IMR-90 (cell line): ENCODE measurements around the gene NEK5. TPM values are rescaled to one million over a fixed set of nuclear protein-coding genes. Genes with fewer than 3 reads are reported as not detected.
A peak's percentile ranks its signal among the peaks of the same experiment; 100 is the strongest.

Source experiments
- ATAC-seq: fragments of 200-7000 bp; cut with Tn5 transposase; 2 replicates; pipeline ENCODE4 v1.9.1; 2020; ENCODE audit warnings: low read depth, mild to moderate bottlenecking, moderate library complexity
- BruUV-seq: library from RNA; stranded (reverse); fragments of 400-500 nt; replicated peaks from 2 replicates; lab custom pipeline; 2021; lab: Mats Ljungman, UMichigan
- CTCF ChIA-PET: fragments of 300-600 bp; formaldehyde crosslinking; extraction: SDS; loops from one replicate; lab custom pipeline; 2021; ENCODE audit warnings: antibody characterized with exemption; lab: Yijun Ruan, JAX
- POLR2A ChIA-PET: fragments of 300-600 bp; sonication (Branson Sonifier 250); formaldehyde crosslinking; loops from one replicate; lab custom pipeline; 2022; ENCODE audit warnings: antibody characterized with exemption; ENCODE audit not compliant: unreplicated experiment; lab: Charles Lee
- DNase-seq: peaks from one replicate; pipeline ENCODE4 v3.0.0; 2013
- H2AFZ ChIP-seq: replicated peaks from 2 replicates; pipeline ENCODE3; 2013; ENCODE audit warnings: low read length, mild to moderate bottlenecking; ENCODE audit not compliant: poor library complexity
- H2AK5ac ChIP-seq: 2 replicates; pipeline ENCODE4 v1.6.1; 2013; ENCODE audit warnings: low read depth, low read length, inconsistent platforms
- H2AK9ac ChIP-seq: replicated peaks from 2 replicates; pipeline ENCODE3; 2013; ENCODE audit warnings: mild to moderate bottlenecking, low read depth, low read length, moderate library complexity; ENCODE audit not compliant: poor library complexity
- H2BK120ac ChIP-seq: 2 replicates; pipeline ENCODE4 v1.6.1; 2013; ENCODE audit warnings: low read depth, low read length, inconsistent platforms
- H2BK15ac ChIP-seq: 3 replicates; pipeline ENCODE4 v1.6.1; 2013; ENCODE audit warnings: low read depth, low read length, inconsistent platforms
- H2BK20ac ChIP-seq: 2 replicates; pipeline ENCODE4 v1.6.1; 2013; ENCODE audit warnings: low read depth, mild to moderate bottlenecking, inconsistent platforms, low read length, moderate library complexity
- H2BK5ac ChIP-seq: 2 replicates; pipeline ENCODE4 v1.6.1; 2013; ENCODE audit warnings: mild to moderate bottlenecking, low read depth, low read length, inconsistent platforms; ENCODE audit not compliant: poor library complexity, severe bottlenecking
- H3K14ac ChIP-seq: replicated peaks from 2 replicates; pipeline ENCODE4 v1.6.1; 2013; ENCODE audit warnings: low read depth, low read length, inconsistent platforms
- H3K18ac ChIP-seq: 2 replicates; pipeline ENCODE4 v1.6.1; 2013; ENCODE audit warnings: low read depth, low read length, control low read depth
- H3K23ac ChIP-seq: 2 replicates; pipeline ENCODE4 v1.6.1; 2013; ENCODE audit warnings: low read depth, low read length, inconsistent platforms
- H3K27ac ChIP-seq: 2 replicates; pipeline ENCODE4 v1.5.1; 2013; ENCODE audit warnings: mild to moderate bottlenecking, control low read depth, low read length; ENCODE audit not compliant: insufficient read depth
- H3K27me3 ChIP-seq: 2 replicates; pipeline ENCODE4 v1.6.1; 2013; ENCODE audit warnings: low read length; ENCODE audit not compliant: control insufficient read depth, insufficient read depth
- H3K36me3 ChIP-seq: 2 replicates; pipeline ENCODE4 v1.6.1; 2013; ENCODE audit warnings: low read length, mixed read lengths; ENCODE audit not compliant: control insufficient read depth, insufficient read depth
- H3K4ac ChIP-seq: 2 replicates; pipeline ENCODE4 v1.6.1; 2013; ENCODE audit warnings: low read depth, low read length, inconsistent platforms
- H3K4me1 ChIP-seq: 2 replicates; pipeline ENCODE4 v1.6.1; 2013; ENCODE audit warnings: low read length, mixed read lengths; ENCODE audit not compliant: control insufficient read depth, insufficient read depth
- H3K4me2 ChIP-seq: 2 replicates; pipeline ENCODE4 v1.6.1; 2013; ENCODE audit warnings: low read depth, mild to moderate bottlenecking, control low read depth, low read length, moderate library complexity
- H3K4me3 ChIP-seq: 2 replicates; pipeline ENCODE4 v1.5.1; 2013; ENCODE audit warnings: low read depth, mild to moderate bottlenecking, control low read depth, low read length, moderate library complexity; ENCODE audit not compliant: insufficient read depth
- H3K56ac ChIP-seq: 2 replicates; pipeline ENCODE4 v1.6.1; 2013; ENCODE audit warnings: low read length, inconsistent platforms; ENCODE audit not compliant: insufficient read depth; ENCODE audit errors: extremely low read depth
- H3K79me1 ChIP-seq, 2 experiments: 2 replicates each; pipeline ENCODE4 v1.6.1; 2013; ENCODE audit warnings: low read length in 2 of 2, inconsistent platforms in 1 of 2, low read depth in 1 of 2
- H3K9ac ChIP-seq: 2 replicates; pipeline ENCODE4 v1.6.1; 2013; ENCODE audit warnings: low read depth, low read length, control low read depth
- H3K9me1 ChIP-seq: 2 replicates; pipeline ENCODE4 v1.6.1; 2013; ENCODE audit warnings: low read length, inconsistent platforms; ENCODE audit not compliant: insufficient read depth
- H3K9me3 ChIP-seq: 2 replicates; pipeline ENCODE4 v1.6.1; 2013; ENCODE audit warnings: low read length; ENCODE audit not compliant: control insufficient read depth, insufficient read depth
- H4K20me1 ChIP-seq: 2 replicates; pipeline ENCODE4 v1.6.1; 2013; ENCODE audit warnings: low read length, inconsistent platforms; ENCODE audit not compliant: insufficient read depth
- H4K5ac ChIP-seq: 2 replicates; pipeline ENCODE4 v1.6.1; 2013; ENCODE audit warnings: mild to moderate bottlenecking, low read depth, low read length, control low read depth
- H4K8ac ChIP-seq, 2 experiments: 2 replicates each; pipeline ENCODE4 v1.6.1; 2013; ENCODE audit warnings: low read depth in 2 of 2, low read length in 2 of 2, control low read depth in 1 of 2, inconsistent platforms in 1 of 2
- H4K91ac ChIP-seq: 2 replicates; pipeline ENCODE4 v1.6.1; 2013; ENCODE audit warnings: low read depth, low read length, inconsistent platforms; ENCODE audit not compliant: insufficient read depth
- BHLHE40 ChIP-seq: fragments of 150-350 bp; IDR thresholded peaks from 2 replicates; pipeline ENCODE4 v1.6.1; 2016; ENCODE audit warnings: mild to moderate bottlenecking, low read depth, low read length
- CEBPB ChIP-seq: IDR thresholded peaks from 2 replicates; pipeline ENCODE4 v1.6.1; 2012; ENCODE audit warnings: low read depth, low read length, improper control_type of control experiment
- CHD1 ChIP-seq: IDR thresholded peaks from 2 replicates; pipeline ENCODE4 v1.6.1; 2012; ENCODE audit warnings: low read depth, low read length, improper control_type of control experiment
- CTCF ChIP-seq: conservative IDR thresholded peaks from 2 replicates; pipeline ENCODE4 v1.5.1; 2012; ENCODE audit warnings: mild to moderate bottlenecking, low read depth, low read length, improper control_type of control experiment
- ELK1 ChIP-seq: fragments of 150-350 bp; IDR thresholded peaks from 2 replicates; pipeline ENCODE4 v1.6.1; 2016; ENCODE audit warnings: low read depth, mild to moderate bottlenecking, low read length, moderate library complexity, borderline replicate concordance
- FOS ChIP-seq: fragments of 150-350 bp; IDR thresholded peaks from 2 replicates; pipeline ENCODE4 v1.6.1; 2016; ENCODE audit warnings: low read depth, low read length
- MAFK ChIP-seq: IDR thresholded peaks from 2 replicates; pipeline ENCODE4 v1.6.1; 2012; ENCODE audit warnings: low read depth, low read length, improper control_type of control experiment
- MAZ ChIP-seq: IDR thresholded peaks from 2 replicates; pipeline ENCODE4 v1.6.1; 2012; ENCODE audit warnings: low read depth, mild to moderate bottlenecking, low read length, improper control_type of control experiment, moderate library complexity, borderline replicate concordance
- MXI1 ChIP-seq: IDR thresholded peaks from 2 replicates; pipeline ENCODE4 v1.6.1; 2012; ENCODE audit warnings: low read depth, mild to moderate bottlenecking, low read length, moderate library complexity, borderline replicate concordance
- NFE2L2 ChIP-seq: fragments of 150-350 bp; IDR thresholded peaks from 2 replicates; pipeline ENCODE4 v1.6.1; 2016; ENCODE audit warnings: low read depth, mild to moderate bottlenecking, low read length
- POLR2A ChIP-seq: IDR thresholded peaks from 2 replicates; pipeline ENCODE4 v1.6.1; 2012; ENCODE audit warnings: mild to moderate bottlenecking, low read depth, low read length
- RAD21 ChIP-seq: IDR thresholded peaks from 2 replicates; pipeline ENCODE4 v1.6.1; 2012; ENCODE audit warnings: low read length, improper control_type of control experiment
- RCOR1 ChIP-seq: IDR thresholded peaks from 2 replicates; pipeline ENCODE4 v1.6.1; 2012; ENCODE audit warnings: mild to moderate bottlenecking, low read length, improper control_type of control experiment; ENCODE audit not compliant: insufficient replicate concordance
- RFX5 ChIP-seq: IDR thresholded peaks from 2 replicates; pipeline ENCODE4 v1.8.0; 2012; ENCODE audit warnings: low read depth, mild to moderate bottlenecking, low read length, moderate library complexity
- SMC3 ChIP-seq: fragments of 150-350 bp; IDR thresholded peaks from 2 replicates; pipeline ENCODE4 v1.6.1; 2016; ENCODE audit warnings: low read depth, mild to moderate bottlenecking, antibody characterized with exemption, low read length, moderate library complexity
- USF2 ChIP-seq: fragments of 150-350 bp; IDR thresholded peaks from 2 replicates; pipeline ENCODE4 v1.6.1; 2017; ENCODE audit warnings: mild to moderate bottlenecking, antibody characterized with exemption, low read length, low read depth
- WGBS, 2 experiments: methylation state at CpG; one replicate each; pipeline versions ENCODE4 v1.1.5 to v1.1.7; 2013; ENCODE audit warnings: missing lambda C conversion rate in 2 of 2; ENCODE audit not compliant: insufficient read length in 1 of 2; ENCODE audit errors: extremely low coverage in 2 of 2; 5-methylcytosine and 5-hydroxymethylcytosine counted together
- dilution Hi-C: fragments of 300-500 bp; cut with HindIII; formaldehyde crosslinking; loops from one replicate; pipeline ENCODE4 v1.14.3; 2018; ENCODE audit warnings: low sequenced_read_pairs; ENCODE audit not compliant: unreplicated experiment
- in situ Hi-C: fragments of 300-500 bp; cut with MboI; formaldehyde crosslinking; loops from 3 replicates; pipeline ENCODE4 v1.14.3; 2019; ENCODE audit warnings: low sequenced_read_pairs, inconsistent platforms, mixed read lengths
- intact Hi-C: fragments of 100-400 bp; cut with micrococcal nuclease; formaldehyde crosslinking; loops from 2 replicates; pipeline ENCODE4 v1.10.0; 2022
- polyA plus RNA-seq, 3 experiments: library from polyadenylated mRNA; depleted of rRNA; stranded (reverse); fragments of >200 nt; gene quantifications; 2 replicates each; pipeline ENCODE4 v1.2.3, GENCODE V29; 2012; ENCODE audit warnings: low replicate concordance in 1 of 3
- total RNA-seq: library from RNA; depleted of rRNA; stranded (reverse); fragments of >200 nt; gene quantifications from 2 replicates; pipeline ENCODE4 v1.2.3, GENCODE V29; 2012

NEK5 gene
- total and polyA plus RNA-seq, 2 of the 4 experiments (the other 2 are of a cell fraction), result not detected

- ChIA-PET POLR2A (interaction anchor here (0.7 kb wide), 1 partner anchor 37 kb away, joined by 3 read pairs; no protein-coding TSS in a partner anchor), CTCF (interaction anchor here (0.8 to 1.5 kb wide), 2 partner anchors 21 to 438 kb away, joined by 3 to 4 read pairs; partner anchors contain the start of gene VPS36)
- Histone ChIP-seq H2AFZ (peak overlapping the region; percentile 100), H2BK20ac (no peak overlapping the region), H3K27me3 (peaks cover 8% of the 10 kb centered on the region), H2BK120ac (no peak overlapping the region), H3K9me1 (peaks cover 2% of the 10 kb centered on the region; the same call in 1 of the 2 replicates), H2BK5ac (peak overlapping the region; percentile 44), H2AK5ac (no peak overlapping the region), H3K14ac (peak overlapping the region; percentile 98), H4K8ac (peak overlapping the region; percentile 71 to 98), H3K4ac (peak overlapping the region; percentile 87; the same call in 1 of the 2 replicates), H4K91ac (peak overlapping the region; percentile 84), H3K36me3 (no peaks in the 10 kb centered on the region), H3K18ac (no peak overlapping the region; the same call in 1 of the 2 replicates), H4K20me1 (no peaks in the 10 kb centered on the region; the same call in 1 of the 2 replicates), H3K27ac (peak overlapping the region; percentile 62), H3K4me3 (peak overlapping the region; percentile 92), H2AK9ac (peak overlapping the region; percentile 92), H3K23ac (peak overlapping the region; percentile 75), H3K4me1 (no peaks in the 10 kb centered on the region), H3K4me2 (peak overlapping the region; percentile 69; the same call in 1 of the 2 replicates), H3K9ac (peak overlapping the region; percentile 88), H3K56ac (peak overlapping the region; percentile 40; the same call in 1 of the 2 replicates), H3K9me3 (no peaks in the 10 kb centered on the region), H4K5ac (peak overlapping the region; percentile 92), H2BK15ac (no peak overlapping the region), H3K79me1 (peaks cover 7 to 19% of the 10 kb centered on the region in 2 experiments)
- TSS peak; percentile 84 for BruUV-seq
- TF ChIP-seq MAZ (no peak), RAD21 (no peak), CHD1 (no peak), BHLHE40 (no peak), CEBPB (no peak), POLR2A (no peak; the same call in 1 of the 2 replicates), USF2 (no peak), SMC3 (no peak), RCOR1 (no peak), CTCF (no peak), MAFK (no peak), RFX5 (no peak), ELK1 (no peak), FOS (no peak), MXI1 (no peak), NFE2L2 (no peak)
- intact Hi-C loops (loop anchor here (5.0 to 10.0 kb wide), 2 partner anchors 198 to 440 kb away; partner anchors contain the start of gene VPS36), dilution Hi-C loops (no loop called here), in situ Hi-C loops (loop anchor here (25.0 kb wide), 1 partner anchor 450 kb away; the partner anchor contains the start of genes CKAP2 and VPS36)
- DNase-seq (no peak), ATAC-seq (no peak)
- 0% methylated on average over 5 of the region's 8 CpGs; no CpG with 5 or more reads in 1 of the 2 experiments for WGBS, 2 experiments
Measured at GRCh38 chr13:52012512-52012836, 116.4 kb downstream of the NEK5 start.
